NCI-H748 (cell line): ENCODE results near the gene MRPL42.
A peak's percentile ranks its signal among the peaks of the same experiment; 100 is the strongest.
"Not testable (repeated sequence)": the region's sequence is repeated elsewhere in the genome, so short reads cannot be mapped to it uniquely, and the experiment has no call there.

ENCODE experiments used
- DNase-seq: peaks from one replicate; lab custom pipeline; 2025; ENCODE audit not compliant: unreplicated experiment; lab: John Stamatoyannopoulos, UW

Gene MRPL42

GRCh38 chr12:93497456-93497855, 30.1 kb downstream of the MRPL42 start:
- DNase-seq = no peak

GRCh38 chr12:93498813-93499212, 31.5 kb downstream of the MRPL42 start:
- DNase-seq = not testable (repeated sequence)

GRCh38 chr12:93500201-93500600, 32.9 kb downstream of the MRPL42 start:
- no peak for DNase-seq

- no peak for DNase-seq
These were observed 33.4 kb downstream of the MRPL42 start for GRCh38 chr12:93500667-93501066.

- DNase-seq = peak; percentile 36
These were observed 35.7 kb downstream of the MRPL42 start for GRCh38 chr12:93502802-93503623.

- DNase-seq = no peak
These were observed 39.9 kb downstream of the MRPL42 start for GRCh38 chr12:93507165-93507564.

GRCh38 chr12:93509506-93509905, 42.2 kb downstream of the MRPL42 start:
- no peak for DNase-seq

GRCh38 chr12:93514853-93515252, 47.5 kb downstream of the MRPL42 start:
- no peak for DNase-seq

- no peak for DNase-seq
These were observed 51.4 kb downstream of the MRPL42 start for GRCh38 chr12:93518725-93519124.

- no peak for DNase-seq
These were observed 52.5 kb downstream of the MRPL42 start for GRCh38 chr12:93519859-93520258.

- no peak for DNase-seq
These were observed 53.1 kb downstream of the MRPL42 start for GRCh38 chr12:93520454-93520853.

GRCh38 chr12:93521225-93522080, 54.1 kb downstream of the MRPL42 start:
- DNase-seq = no peak

- no peak for DNase-seq
These were observed 57.2 kb downstream of the MRPL42 start for GRCh38 chr12:93524386-93525133.

GRCh38 chr12:93526786-93527428, 59.6 kb downstream of the MRPL42 start:
- DNase-seq = peak; percentile 9

GRCh38 chr12:93530358-93530757, 63.0 kb downstream of the MRPL42 start:
- no peak for DNase-seq

- no peak for DNase-seq
These were observed 66.0 kb downstream of the MRPL42 start for GRCh38 chr12:93533310-93533709.

- DNase-seq = no peak
These were observed 68.9 kb downstream of the MRPL42 start for GRCh38 chr12:93536111-93536765.

GRCh38 chr12:93536766-93537488, 69.6 kb downstream of the MRPL42 start:
- DNase-seq = no peak

GRCh38 chr12:93537769-93538168, 70.5 kb downstream of the MRPL42 start:
- no peak for DNase-seq

GRCh38 chr12:93539821-93540220, 72.5 kb downstream of the MRPL42 start:
- DNase-seq = no peak
